Stomach smooth muscle (tissue), 2 donors: ENCODE data around the gene SGMS1.
"Not testable (repeated sequence)": the region's sequence is repeated elsewhere in the genome, so short reads cannot be mapped to it uniquely, and the experiment has no call there.

Source experiments
- H3K27ac ChIP-seq: one replicate; pipeline ENCODE4 v1.7.0; 2013; ENCODE audit warnings: mild to moderate bottlenecking, low read length, inconsistent platforms
- H3K27me3 ChIP-seq, 2 donors: one replicate each; pipeline ENCODE4 v1.7.0; 2013; ENCODE audit warnings: low read length in 2 of 2; ENCODE audit not compliant: insufficient read depth in 2 of 2, control insufficient read depth in 1 of 2
- H3K36me3 ChIP-seq, 2 donors: one replicate each; pipeline ENCODE4 v1.7.0; 2013; ENCODE audit warnings: low read length in 2 of 2; ENCODE audit not compliant: control insufficient read depth in 2 of 2, insufficient read depth in 2 of 2
- H3K4me1 ChIP-seq: one replicate; pipeline ENCODE4 v1.7.0; 2013; ENCODE audit warnings: low read length; ENCODE audit not compliant: control insufficient read depth, insufficient read depth
- H3K4me3 ChIP-seq, 2 donors: one replicate each; pipeline ENCODE4 v1.7.0; 2013; ENCODE audit warnings: low read length in 2 of 2
- H3K9ac ChIP-seq, 2 donors: one replicate each; pipeline ENCODE4 v1.7.0; 2013; ENCODE audit warnings: low read length in 2 of 2, mild to moderate bottlenecking in 1 of 2
- H3K9me3 ChIP-seq, 2 donors: one replicate each; pipeline ENCODE4 v1.7.0; 2013; ENCODE audit warnings: low read length in 2 of 2; ENCODE audit not compliant: control insufficient read depth in 2 of 2
- donor health status: healthy.
- donor health status: Pancreatic carcinoma.

SGMS1 gene

DNA sequence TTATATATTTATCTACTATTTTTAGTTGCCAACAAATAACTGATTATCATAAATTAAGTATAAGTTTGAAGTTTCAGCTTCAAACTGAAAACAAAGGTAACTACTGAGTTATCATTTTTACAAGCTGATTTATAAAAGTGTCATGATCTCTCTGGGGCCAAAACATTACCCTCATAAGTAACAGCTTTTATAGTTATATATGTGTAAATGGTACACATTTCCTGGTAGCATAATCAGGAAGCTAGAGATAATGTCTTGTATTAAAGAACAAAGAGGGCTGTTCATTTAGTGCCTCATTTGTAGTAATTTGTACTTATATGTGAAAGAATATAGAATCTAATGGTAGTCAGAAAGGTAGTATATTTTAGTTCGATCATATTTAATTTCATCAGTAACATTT lies 162.6 kb downstream of the SGMS1 start:
- no peaks in the 10 kb centered on the region for H3K9me3 ChIP-seq
- H3K4me1 ChIP-seq = no peaks in the 10 kb centered on the region
- H3K27me3 ChIP-seq = no peaks in the 10 kb centered on the region
- H3K4me3 ChIP-seq = no peak overlapping the region
- no peak overlapping the region for H3K9ac ChIP-seq
- H3K27ac ChIP-seq = no peak overlapping the region
- H3K36me3 ChIP-seq = peaks cover 2 to 13% of the 10 kb centered on the region in 2 donors

DNA sequence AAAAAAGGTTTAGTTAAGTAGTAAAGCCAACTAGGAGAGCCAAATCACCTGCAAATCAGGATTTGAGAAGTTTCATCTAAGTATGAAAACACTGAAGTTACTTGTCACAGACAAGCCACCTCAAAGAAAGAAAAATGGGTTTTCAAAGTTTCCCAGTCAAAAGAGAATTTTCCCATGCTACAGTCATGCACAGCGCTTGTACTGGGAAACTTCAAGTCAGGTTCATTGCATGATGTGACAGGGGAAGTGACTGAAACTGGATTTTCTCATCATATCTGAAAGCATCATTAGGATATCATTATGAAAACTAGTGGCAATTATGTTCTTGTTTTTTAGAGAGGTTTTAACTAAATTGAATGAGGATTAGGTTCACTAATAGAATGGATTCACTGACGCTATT lies 167.0 kb downstream of the SGMS1 start:
- Histone ChIP-seq H3K4me1 (no peaks in the 10 kb centered on the region), H3K4me3 (no peak overlapping the region), H3K27ac (no peak overlapping the region), H3K27me3 (no peaks in the 10 kb centered on the region), H3K9ac (no peak overlapping the region), H3K9me3 (no peaks in the 10 kb centered on the region), H3K36me3 (peaks cover 2 to 13% of the 10 kb centered on the region in 2 donors)

DNA sequence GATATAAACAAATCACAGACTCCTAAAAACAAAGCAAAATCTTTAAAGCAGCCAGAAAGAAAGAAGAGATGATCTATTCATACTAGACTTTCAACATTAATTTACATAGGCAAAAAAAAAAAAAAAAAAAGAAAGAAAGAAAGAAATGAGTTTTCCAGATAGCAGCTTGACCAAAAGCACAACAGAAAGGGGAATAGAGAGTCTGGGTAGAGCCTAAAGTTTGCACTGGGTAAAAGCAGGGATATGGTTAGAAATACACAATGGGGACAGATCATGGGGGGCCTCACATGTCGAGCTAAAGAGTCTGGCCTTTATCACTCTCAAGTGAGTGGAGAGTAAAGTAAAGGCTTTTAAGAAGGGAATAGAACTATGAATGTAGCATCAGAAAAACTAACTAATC lies 169.8 kb downstream of the SGMS1 start:
- H3K27me3 ChIP-seq = no peaks in the 10 kb centered on the region
- no peak overlapping the region for H3K27ac ChIP-seq
- no peak overlapping the region for H3K9ac ChIP-seq
- no peak overlapping the region for H3K4me3 ChIP-seq
- H3K4me1 ChIP-seq = no peaks in the 10 kb centered on the region
- H3K36me3 ChIP-seq = peaks cover 0 to 3% of the 10 kb centered on the region in 2 donors
- H3K9me3 ChIP-seq = no peaks in the 10 kb centered on the region

DNA sequence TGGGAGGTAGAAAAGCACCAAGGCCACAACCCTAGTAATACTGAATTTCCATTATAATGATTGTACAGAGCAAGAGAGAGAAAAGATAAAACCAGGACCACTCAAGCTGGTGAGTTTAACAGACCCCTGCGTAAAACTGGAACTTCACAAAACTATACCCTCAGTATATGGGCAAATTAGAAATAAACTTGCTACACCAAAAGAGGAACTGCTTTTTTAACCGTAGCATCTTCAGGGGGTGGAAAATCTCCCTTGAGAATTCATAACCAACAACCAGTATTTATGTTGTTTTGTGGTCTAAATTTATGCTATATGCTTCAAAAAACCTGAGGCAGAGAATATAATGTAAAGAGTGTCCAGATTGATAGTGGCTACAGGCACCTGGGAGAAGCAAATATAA lies 171.2 kb downstream of the SGMS1 start:
- peaks cover 0 to 3% of the 10 kb centered on the region in 2 donors for H3K36me3 ChIP-seq
- H3K4me1 ChIP-seq = no peaks in the 10 kb centered on the region
- no peaks in the 10 kb centered on the region for H3K9me3 ChIP-seq
- no peak overlapping the region for H3K9ac ChIP-seq
- no peak overlapping the region for H3K4me3 ChIP-seq
- no peaks in the 10 kb centered on the region for H3K27me3 ChIP-seq
- no peak overlapping the region for H3K27ac ChIP-seq

DNA sequence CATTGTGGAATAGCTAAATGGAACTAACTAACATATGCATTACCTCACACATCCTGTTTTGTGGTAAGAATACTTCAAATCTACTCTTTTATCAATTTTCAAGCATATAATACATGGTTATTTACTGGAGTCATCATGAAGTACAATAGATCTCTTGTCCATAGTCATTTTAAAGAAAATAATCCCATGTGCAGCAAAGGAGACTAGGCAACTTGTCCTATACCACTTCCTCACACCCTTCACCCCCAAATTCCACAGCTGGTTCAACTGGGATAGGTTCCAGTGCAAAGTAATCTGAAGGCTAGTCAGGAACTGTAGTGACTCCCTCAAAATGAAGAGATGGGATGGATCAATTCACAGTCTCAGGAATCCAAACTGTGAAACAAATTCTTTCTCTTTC lies 176.1 kb downstream of the SGMS1 start:
- no peaks in the 10 kb centered on the region for H3K4me1 ChIP-seq
- no peak overlapping the region for H3K4me3 ChIP-seq
- H3K27ac ChIP-seq = no peak overlapping the region
- H3K9me3 ChIP-seq = no peaks in the 10 kb centered on the region
- H3K36me3 ChIP-seq = no peaks in the 10 kb centered on the region
- H3K27me3 ChIP-seq = no peaks in the 10 kb centered on the region
- no peak overlapping the region for H3K9ac ChIP-seq

DNA sequence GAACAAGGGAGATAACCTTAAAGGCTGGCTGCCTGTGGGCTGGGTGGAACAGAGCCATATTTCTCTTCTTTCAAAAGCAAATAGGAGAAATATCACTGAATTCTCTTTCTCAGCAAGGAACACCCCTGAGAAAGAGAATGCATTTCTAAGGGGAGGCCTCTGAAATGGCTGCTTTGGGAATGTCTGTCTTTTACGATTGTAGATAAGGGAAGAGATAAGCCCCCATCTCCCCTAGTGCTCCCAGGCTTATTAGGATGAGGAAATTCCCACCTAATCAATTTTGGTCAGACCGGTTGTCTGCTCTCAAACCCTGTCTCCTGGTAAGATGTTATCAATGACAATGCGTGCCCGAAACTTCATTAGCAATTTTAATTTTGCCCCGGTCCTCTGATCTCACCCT lies 178.0 kb downstream of the SGMS1 start:
- H3K4me3 ChIP-seq = not testable (repeated sequence)

DNA sequence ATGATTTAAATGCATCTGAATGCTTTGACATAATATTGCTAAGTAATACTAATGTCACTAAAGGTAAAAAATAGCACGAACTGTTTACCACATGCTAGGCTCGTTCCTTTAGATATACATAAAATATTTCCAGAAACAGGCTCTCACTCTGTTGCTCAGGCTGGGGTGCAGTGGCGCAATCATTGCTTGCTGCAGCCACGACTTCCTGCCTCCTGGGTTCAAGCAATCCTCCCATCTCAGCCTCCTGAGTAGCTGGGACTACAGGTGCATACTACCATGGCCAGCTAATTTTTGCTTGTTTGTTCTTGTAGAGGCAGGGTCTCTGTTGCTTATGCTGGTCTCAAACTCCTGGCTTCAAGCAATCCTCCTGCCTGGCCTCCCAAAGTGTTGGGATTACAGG lies 183.3 kb downstream of the SGMS1 start:
- Histone ChIP-seq H3K27ac (no peak overlapping the region), H3K36me3 (no peaks in the 10 kb centered on the region), H3K27me3 (no peaks in the 10 kb centered on the region), H3K9me3 (no peaks in the 10 kb centered on the region), H3K4me3 (no peak overlapping the region), H3K4me1 (no peaks in the 10 kb centered on the region), H3K9ac (no peak overlapping the region)

More for the DNA sequence above, 178.0 kb downstream of the SGMS1 start:
- H3K4me1 ChIP-seq, H3K27ac ChIP-seq, H3K9me3 ChIP-seq, H3K27me3 ChIP-seq, H3K9ac ChIP-seq, H3K36me3 ChIP-seq: not testable (repeated sequence)

DNA sequence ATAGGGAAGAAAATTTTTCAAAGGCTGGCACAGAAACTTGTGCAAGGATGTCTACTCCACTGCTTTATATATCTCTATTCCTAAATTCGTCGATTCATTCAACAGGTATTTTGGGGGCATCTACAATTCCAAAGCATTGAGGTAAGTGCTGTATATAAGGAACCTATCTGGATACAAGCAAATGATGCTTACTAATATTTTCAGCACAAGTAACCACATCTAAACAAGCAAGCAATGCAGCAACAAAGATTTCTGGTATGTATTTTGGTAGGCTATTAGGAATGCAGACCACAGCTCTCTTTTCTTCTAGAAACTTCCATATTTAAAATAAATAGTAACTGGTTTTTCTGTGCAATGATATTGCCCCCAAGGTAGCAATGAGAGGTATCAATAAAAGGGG lies 183.9 kb downstream of the SGMS1 start:
- no peak overlapping the region for H3K9ac ChIP-seq
- H3K4me3 ChIP-seq = no peak overlapping the region
- H3K27ac ChIP-seq = no peak overlapping the region
- no peaks in the 10 kb centered on the region for H3K36me3 ChIP-seq
- no peaks in the 10 kb centered on the region for H3K4me1 ChIP-seq
- H3K27me3 ChIP-seq = no peaks in the 10 kb centered on the region
- no peaks in the 10 kb centered on the region for H3K9me3 ChIP-seq

DNA sequence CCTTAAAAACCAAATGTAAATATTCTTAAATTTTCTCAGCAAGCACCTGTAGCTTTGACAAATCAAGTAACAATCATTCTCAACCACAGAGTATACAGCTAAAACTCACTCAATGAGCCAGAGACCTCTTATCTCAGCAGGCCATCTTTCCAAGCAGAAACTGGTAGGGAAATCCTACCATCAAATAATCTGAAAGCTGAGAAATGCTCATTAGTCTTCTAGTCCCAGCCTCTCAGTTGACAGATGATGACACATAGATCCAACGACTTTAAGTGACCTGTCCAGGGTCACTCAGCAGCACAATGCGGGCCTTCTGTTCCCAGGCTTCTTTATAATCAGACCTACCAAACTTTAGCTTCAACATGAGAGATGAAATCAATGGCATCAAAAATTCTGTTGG lies 184.6 kb downstream of the SGMS1 start:
- no peaks in the 10 kb centered on the region for H3K36me3 ChIP-seq
- no peak overlapping the region for H3K27ac ChIP-seq

DNA sequence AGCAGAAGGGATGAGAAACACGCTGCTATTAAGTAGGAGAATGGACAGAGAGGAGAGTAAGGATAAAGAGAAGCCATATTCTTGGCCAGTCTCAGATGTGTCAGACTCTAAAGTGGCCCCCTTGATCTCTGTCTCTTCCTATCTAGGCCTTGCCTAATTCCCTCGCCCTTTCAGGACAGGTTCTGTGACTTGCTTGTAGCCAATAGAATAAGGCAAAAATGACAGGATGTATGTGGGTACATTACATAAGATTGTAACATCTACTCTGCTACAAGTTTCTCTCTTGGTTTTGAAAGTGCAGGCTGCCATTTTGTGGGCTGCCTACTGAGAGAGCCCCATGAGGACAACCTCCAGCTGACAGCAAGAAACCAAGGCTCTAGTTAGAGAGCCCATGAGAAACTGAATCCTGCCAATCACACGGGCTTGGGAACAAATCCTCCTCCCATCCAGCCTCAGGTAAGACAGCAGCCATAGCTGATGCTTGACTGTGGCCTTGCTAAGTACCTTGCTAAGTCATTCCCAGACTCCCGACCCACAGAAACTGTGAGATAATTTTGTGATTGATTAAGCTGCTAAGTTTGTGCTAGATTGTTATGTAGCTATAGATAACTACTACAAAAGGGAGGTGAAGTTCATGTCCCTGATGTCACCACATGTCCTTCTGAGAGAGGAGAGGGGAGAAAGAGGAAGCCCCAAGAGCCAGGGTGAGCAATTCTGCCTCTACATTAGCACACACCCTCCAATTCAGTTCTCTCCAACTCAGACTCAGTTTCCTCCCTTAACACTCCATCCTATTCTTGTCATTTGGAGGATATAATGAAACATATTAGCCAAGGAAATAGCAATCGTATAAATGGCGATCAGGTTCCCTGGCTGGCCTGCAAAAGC lies 185.5 kb downstream of the SGMS1 start:
- no peaks in the 10 kb centered on the region for H3K9me3 ChIP-seq
- H3K4me1 ChIP-seq = no peaks in the 10 kb centered on the region
- no peak overlapping the region for H3K9ac ChIP-seq
- H3K36me3 ChIP-seq = no peaks in the 10 kb centered on the region
- no peak overlapping the region for H3K4me3 ChIP-seq
- no peak overlapping the region for H3K27ac ChIP-seq
- no peaks in the 10 kb centered on the region for H3K27me3 ChIP-seq

More for the DNA sequence above, 184.6 kb downstream of the SGMS1 start:
- no peak overlapping the region for H3K4me3 ChIP-seq
- H3K9ac ChIP-seq = no peak overlapping the region
- H3K27me3 ChIP-seq = no peaks in the 10 kb centered on the region
- H3K9me3 ChIP-seq = no peaks in the 10 kb centered on the region
- H3K4me1 ChIP-seq = no peaks in the 10 kb centered on the region

DNA sequence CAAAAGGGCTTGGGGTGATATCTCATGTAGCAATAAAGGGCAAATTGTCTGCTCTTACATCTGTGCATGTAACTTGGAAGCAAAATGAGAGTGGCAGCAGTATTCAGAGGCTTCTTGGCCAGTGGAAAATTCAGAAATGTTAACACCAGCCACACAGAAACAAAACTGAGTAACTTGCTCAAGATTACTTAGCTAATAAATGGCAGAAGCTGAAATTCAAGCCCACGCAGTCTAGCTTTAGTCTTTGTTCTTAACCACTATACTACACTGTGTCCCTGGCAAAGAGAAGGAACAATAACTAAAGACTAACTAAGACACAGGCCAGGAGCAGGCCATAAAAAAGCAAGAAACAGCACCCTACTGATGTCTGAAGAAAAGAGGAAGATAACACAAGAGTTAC lies 186.5 kb downstream of the SGMS1 start:
- no peak overlapping the region for H3K4me3 ChIP-seq
- H3K36me3 ChIP-seq = no peaks in the 10 kb centered on the region
- no peaks in the 10 kb centered on the region for H3K27me3 ChIP-seq
- H3K4me1 ChIP-seq = no peaks in the 10 kb centered on the region
- H3K9ac ChIP-seq = no peak overlapping the region
- H3K9me3 ChIP-seq = no peaks in the 10 kb centered on the region
- H3K27ac ChIP-seq = no peak overlapping the region
